HFF-Myc (cell line): ENCODE results near the gene CCDC110.

Experiments
- DNase-seq: peaks from one replicate; pipeline ENCODE4 v3.0.0-alpha.2; 2011; ENCODE audit warnings: low read depth; ENCODE audit errors: extremely low read depth
- H3K4me3 ChIP-seq: replicated peaks from 2 replicates; pipeline ENCODE4 v1.5.1; 2011; ENCODE audit warnings: low read depth, mild to moderate bottlenecking, control low read depth, low read length
- CTCF ChIP-seq: IDR thresholded peaks from 2 replicates; pipeline ENCODE4 v1.5.1; 2012; ENCODE audit warnings: mild to moderate bottlenecking, low read depth, low read length, control low read depth; ENCODE audit errors: missing control alignments

CCDC110 gene

DNA sequence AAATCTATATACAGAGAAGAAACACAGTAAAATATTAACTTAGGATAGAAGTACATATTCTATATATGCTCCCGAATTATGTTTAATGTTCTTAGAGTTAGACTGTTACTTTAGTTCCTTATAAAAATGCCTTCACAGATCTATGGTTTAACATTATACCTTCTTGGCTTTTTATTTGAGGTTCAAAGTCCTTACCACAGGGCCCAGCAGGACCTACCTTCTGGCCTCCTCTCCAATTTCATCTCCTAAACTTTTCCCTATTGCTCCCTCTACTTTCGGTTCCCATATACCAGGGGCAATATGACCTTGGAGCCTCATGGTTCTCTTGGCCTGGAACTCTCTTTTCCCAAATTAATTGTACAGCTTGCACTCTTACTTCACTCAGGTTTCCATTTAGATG, 63.1 kb downstream of the CCDC110 start:
- H3K4me3 ChIP-seq: no peak overlapping the region
- no peak for TF ChIP-seq CTCF
- no peak for DNase-seq

DNA sequence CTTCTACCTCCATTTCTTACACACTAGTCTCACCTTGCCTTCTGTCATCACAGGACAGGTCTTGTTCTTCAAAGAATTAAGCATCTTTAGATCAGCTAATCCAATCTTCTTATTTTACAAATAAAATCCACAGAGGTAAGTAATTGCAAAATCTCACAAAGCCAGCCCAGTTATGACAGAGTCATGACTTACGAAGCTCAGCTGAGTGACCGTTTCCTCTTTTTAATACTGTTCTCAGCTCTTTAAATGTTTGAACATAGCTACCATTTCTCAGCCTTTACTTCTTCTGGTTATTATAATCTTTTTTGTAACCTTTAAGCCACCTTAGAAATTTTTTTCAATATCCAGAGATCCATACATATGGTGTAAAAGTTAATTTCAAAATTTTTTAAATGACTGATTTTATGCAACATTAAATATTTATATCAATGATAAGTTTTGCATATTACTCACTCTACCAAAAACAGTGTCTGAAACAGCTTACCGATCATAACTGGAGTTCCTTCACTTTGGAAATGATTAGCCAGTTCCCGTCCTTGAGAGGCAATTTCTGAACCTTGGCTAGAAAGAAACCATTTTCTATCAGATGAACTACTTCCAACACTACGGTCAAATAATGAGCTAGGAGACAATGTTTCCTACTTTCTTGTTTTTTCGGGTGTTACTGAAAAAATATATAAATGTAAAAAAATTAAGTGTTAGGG, 66.1 kb downstream of the CCDC110 start:
- H3K4me3 ChIP-seq: no peak overlapping the region
- TF ChIP-seq CTCF: no peak
- DNase-seq: no peak

GRCh38 chr4:185404031-185404430, 67.5 kb downstream of the CCDC110 start:
- DNase-seq: no peak
- no peak for TF ChIP-seq CTCF
- H3K4me3 ChIP-seq: no peak overlapping the region

- TF ChIP-seq CTCF: no peak
- no peak for DNase-seq
- H3K4me3 ChIP-seq: no peak overlapping the region
Measured at GRCh38 chr4:185399466-185399865, 72.1 kb downstream of the CCDC110 start.

- no peak overlapping the region for H3K4me3 ChIP-seq
- no peak for TF ChIP-seq CTCF
- no peak for DNase-seq
Measured at GRCh38 chr4:185398618-185399017, 72.9 kb downstream of the CCDC110 start.

- no peak for TF ChIP-seq CTCF
- DNase-seq: no peak
- peak within 1 kb of the TSS; percentile 64 for H3K4me3 ChIP-seq
Measured at GRCh38 chr4:185396724-185397385, 74.7 kb downstream of the CCDC110 start, which contains the start of gene ANKRD37. TSS of gene ANKRD37 (plus strand) at chr4:185396841. CDS start at chr4:185396924, 83 bp downstream.
